Measurements from ENCODE around the gene IL2RG. TPM values are rescaled to one million over a fixed set of nuclear protein-coding genes. Genes with fewer than 3 reads are reported as not detected.

Gene IL2RG
- total RNA-seq, 1 donor = not detected

- DNase-seq (ENCODE audit: low read depth) = no peak
- TF ChIP-seq, protein P1, sequence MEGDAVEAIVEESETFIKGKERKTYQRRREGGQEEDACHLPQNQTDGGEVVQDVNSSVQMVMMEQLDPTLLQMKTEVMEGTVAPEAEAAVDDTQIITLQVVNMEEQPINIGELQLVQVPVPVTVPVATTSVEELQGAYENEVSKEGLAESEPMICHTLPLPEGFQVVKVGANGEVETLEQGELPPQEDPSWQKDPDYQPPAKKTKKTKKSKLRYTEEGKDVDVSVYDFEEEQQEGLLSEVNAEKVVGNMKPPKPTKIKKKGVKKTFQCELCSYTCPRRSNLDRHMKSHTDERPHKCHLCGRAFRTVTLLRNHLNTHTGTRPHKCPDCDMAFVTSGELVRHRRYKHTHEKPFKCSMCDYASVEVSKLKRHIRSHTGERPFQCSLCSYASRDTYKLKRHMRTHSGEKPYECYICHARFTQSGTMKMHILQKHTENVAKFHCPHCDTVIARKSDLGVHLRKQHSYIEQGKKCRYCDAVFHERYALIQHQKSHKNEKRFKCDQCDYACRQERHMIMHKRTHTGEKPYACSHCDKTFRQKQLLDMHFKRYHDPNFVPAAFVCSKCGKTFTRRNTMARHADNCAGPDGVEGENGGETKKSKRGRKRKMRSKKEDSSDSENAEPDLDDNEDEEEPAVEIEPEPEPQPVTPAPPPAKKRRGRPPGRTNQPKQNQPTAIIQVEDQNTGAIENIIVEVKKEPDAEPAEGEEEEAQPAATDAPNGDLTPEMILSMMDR (IDR thresholded peaks at IDR 0.05; ENCODE audit: insufficient read depth, low read depth, low read length) = no peak
- H3K4me3 ChIP-seq (ENCODE audit: low read depth, low read length) = no peak overlapping the region
Measured at GRCh38 chrX:71060127-71060526, 51.2 kb downstream of the IL2RG start.

DNA sequence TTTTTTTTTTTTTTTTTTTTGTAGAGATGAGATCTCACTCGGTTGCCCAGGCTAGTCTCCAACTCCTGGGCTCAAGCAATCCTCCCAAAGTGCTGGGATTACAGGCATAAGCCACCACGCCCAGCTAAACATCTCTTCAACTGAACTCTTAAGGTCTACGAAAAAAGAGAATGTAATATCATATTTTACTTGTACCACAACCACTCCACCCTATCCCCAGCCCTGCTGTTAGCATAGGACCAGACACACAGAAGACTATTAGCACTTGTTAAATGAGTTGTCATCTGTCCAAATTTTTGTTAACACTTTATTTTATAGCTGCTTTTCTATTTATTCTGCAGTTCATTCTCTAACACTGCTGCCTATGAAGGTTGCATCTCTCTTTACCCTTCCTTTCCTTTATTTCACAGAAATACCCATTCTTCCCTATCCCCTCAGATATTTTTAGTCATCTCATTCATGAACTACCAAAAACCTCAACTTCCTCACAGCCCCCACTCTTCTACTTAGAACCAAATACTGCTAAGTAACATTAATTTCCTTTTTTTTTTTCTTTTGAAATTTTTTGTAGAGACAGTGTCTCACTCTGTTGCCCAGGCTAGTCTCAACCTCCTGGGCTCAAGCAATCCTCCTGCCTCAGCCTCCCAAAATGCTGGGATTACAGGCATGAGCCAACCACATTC lies 53.4 kb downstream of the IL2RG start:
- TF ChIP-seq, protein P1 (IDR thresholded peaks at IDR 0.05; ENCODE audit: insufficient read depth, low read depth, low read length) = no peak
- no peak overlapping the region for H3K4me3 ChIP-seq (ENCODE audit: low read depth, low read length)
- no peak for DNase-seq (ENCODE audit: low read depth)

Small RNA genes within 50 kb of the gene (small RNA-seq; reads per million reads assigned to genes)
- not detected for gene CXorf65

Other genes starting within 250 kb of the IL2RG start
- not detected in 2 replicates for gene TEX11, start 202.9 kb downstream of the IL2RG start, total RNA-seq
- gene SLC7A3, start 180.5 kb downstream of the IL2RG start, total RNA-seq = under 0.01 and 0.86 TPM in 2 replicates
- 61.5 and 73.4 TPM in 2 replicates for gene SNX12, start 43.2 kb downstream of the IL2RG start, total RNA-seq
- 4.3 and 4.5 TPM in 2 replicates for gene FOXO4, start 15.7 kb downstream of the IL2RG start, total RNA-seq
- not detected in 2 replicates for gene CXorf65, start 4.8 kb downstream of the IL2RG start, total RNA-seq
- gene MED12, start 7.0 kb upstream of the IL2RG start, total RNA-seq = 31.5 and 34.5 TPM in 2 replicates
- gene NLGN3, start 33.3 kb upstream of the IL2RG start, total RNA-seq = 0.32 and 0.43 TPM in 2 replicates
- not detected in 2 replicates for gene GJB1, start 111.6 kb upstream of the IL2RG start, total RNA-seq
- gene ZMYM3, start 142.6 kb upstream of the IL2RG start, total RNA-seq = 22.9 and 28.5 TPM in 2 replicates
- gene NONO, start 172.1 kb upstream of the IL2RG start, total RNA-seq = 355 and 462 TPM in 2 replicates
- gene ITGB1BP2, start 190.2 kb upstream of the IL2RG start, total RNA-seq = 3.5 and 6.5 TPM in 2 replicates

All from fibroblast of villous mesenchyme (primary cell).